Mesenchymal stem cell (in vitro differentiated cells and primary cell): Measurements from ENCODE around the gene ITLN1. TPM values are rescaled to one million over a fixed set of nuclear protein-coding genes. Genes with fewer than 3 reads are reported as not detected.
"Not testable (repeated sequence)": the region's sequence is repeated elsewhere in the genome, so short reads cannot be mapped to it uniquely, and the experiment has no call there.

Experiments
- DNase-seq: peaks from one replicate; pipeline ENCODE4 v3.0.0-alpha.2; 2013
- H2AFZ ChIP-seq: one replicate; pipeline ENCODE4 v1.6.1; 2013; ENCODE audit warnings: low read depth, mild to moderate bottlenecking, control low read depth, inconsistent platforms, low read length, moderate library complexity
- H2AK5ac ChIP-seq: 2 replicates; pipeline ENCODE4 v1.6.1; 2013; ENCODE audit warnings: low read length, moderate library complexity, mild to moderate bottlenecking, inconsistent platforms; ENCODE audit not compliant: severe bottlenecking
- H2BK120ac ChIP-seq: one replicate; pipeline ENCODE4 v1.6.1; 2013; ENCODE audit warnings: low read depth, mild to moderate bottlenecking, inconsistent platforms, low read length, moderate library complexity
- H2BK12ac ChIP-seq, 2 experiments: one replicate each; pipeline ENCODE4 v1.6.1; 2013; ENCODE audit warnings: inconsistent platforms in 2 of 2, low read length in 2 of 2, mild to moderate bottlenecking in 2 of 2, moderate library complexity in 2 of 2, control low read depth in 1 of 2
- H2BK15ac ChIP-seq: one replicate; pipeline ENCODE4 v1.6.1; 2013; ENCODE audit warnings: mild to moderate bottlenecking, low read depth, inconsistent platforms; ENCODE audit not compliant: poor library complexity, severe bottlenecking
- H2BK5ac ChIP-seq: 2 replicates; pipeline ENCODE4 v1.6.1; 2013; ENCODE audit warnings: low read depth, mild to moderate bottlenecking, low read length, control low read depth, inconsistent platforms; ENCODE audit not compliant: poor library complexity, severe bottlenecking
- H3K14ac ChIP-seq, 2 experiments: one replicate each; pipeline ENCODE4 v1.6.1; 2013; ENCODE audit warnings: inconsistent platforms in 2 of 2, low read length in 2 of 2, control low read depth in 1 of 2, mild to moderate bottlenecking in 1 of 2, moderate library complexity in 1 of 2
- H3K18ac ChIP-seq, 2 experiments: one replicate each; pipeline ENCODE4 v1.6.1; 2013; ENCODE audit warnings: inconsistent platforms in 2 of 2, low read length in 2 of 2, control low read depth in 1 of 2, low read depth in 1 of 2, mild to moderate bottlenecking in 1 of 2
- H3K23ac ChIP-seq, 2 experiments: one replicate each; pipeline ENCODE4 v1.6.1; 2013; ENCODE audit warnings: inconsistent platforms in 2 of 2, low read length in 2 of 2, mild to moderate bottlenecking in 2 of 2, moderate library complexity in 2 of 2, control low read depth in 1 of 2
- H3K27ac ChIP-seq: 2 replicates; pipeline ENCODE4 v1.5.1; 2013; ENCODE audit warnings: mild to moderate bottlenecking, moderate library complexity, low read length, control low read depth, inconsistent platforms; ENCODE audit not compliant: poor library complexity, severe bottlenecking
- H3K27me3 ChIP-seq, 2 experiments: 2 replicates each; pipeline versions ENCODE4 v1.6.1 to v1.7.0; 2013; ENCODE audit warnings: low read length in 2 of 2, mild to moderate bottlenecking in 2 of 2, moderate library complexity in 2 of 2, control low read depth in 1 of 2, inconsistent platforms in 1 of 2; ENCODE audit not compliant: control insufficient read depth in 1 of 2, insufficient read depth in 1 of 2
- H3K36me3 ChIP-seq, 2 experiments: 2 replicates each; pipeline versions ENCODE4 v1.6.1 to v1.7.0; 2013; ENCODE audit warnings: low read length in 2 of 2, control low read depth in 1 of 2, inconsistent platforms in 1 of 2, low read depth in 1 of 2, mild to moderate bottlenecking in 1 of 2; ENCODE audit not compliant: insufficient read depth in 2 of 2, control insufficient read depth in 1 of 2
- H3K4ac ChIP-seq, 2 experiments: one replicate each; pipeline ENCODE4 v1.6.1; 2013; ENCODE audit warnings: inconsistent platforms in 2 of 2, low read length in 2 of 2, mild to moderate bottlenecking in 2 of 2, moderate library complexity in 2 of 2, control low read depth in 1 of 2, low read depth in 1 of 2
- H3K4me1 ChIP-seq: 2 replicates; pipeline ENCODE4 v1.6.1; 2013; ENCODE audit warnings: low read depth, low read length, control low read depth; ENCODE audit not compliant: control insufficient read depth, insufficient read depth
- H3K4me2 ChIP-seq: 2 replicates; pipeline ENCODE4 v1.6.1; 2013; ENCODE audit warnings: low read length, mild to moderate bottlenecking, inconsistent platforms; ENCODE audit not compliant: poor library complexity, severe bottlenecking
- H3K4me3 ChIP-seq, 2 experiments: 2 replicates each; pipeline versions ENCODE4 v1.5.1 to v1.7.0; 2013; ENCODE audit warnings: low read length in 2 of 2, mild to moderate bottlenecking in 2 of 2, control low read depth in 1 of 2, low read depth in 1 of 2; ENCODE audit not compliant: insufficient read depth in 1 of 2
- H3K79me1 ChIP-seq: replicated peaks from 2 replicates; pipeline ENCODE4 v1.6.1; 2013; ENCODE audit warnings: mild to moderate bottlenecking, control low read depth, low read length, inconsistent platforms; ENCODE audit not compliant: poor library complexity, severe bottlenecking
- H3K9ac ChIP-seq: 2 replicates; pipeline ENCODE4 v1.7.0; 2013; ENCODE audit warnings: mild to moderate bottlenecking, low read length, moderate library complexity
- H3K9me3 ChIP-seq: 2 replicates; pipeline ENCODE4 v1.7.0; 2013; ENCODE audit warnings: mild to moderate bottlenecking, low read length; ENCODE audit not compliant: control insufficient read depth
- H4K8ac ChIP-seq: one replicate; pipeline ENCODE4 v1.6.1; 2013; ENCODE audit warnings: inconsistent platforms, mild to moderate bottlenecking, low read length, moderate library complexity
- H4K91ac ChIP-seq: one replicate; pipeline ENCODE4 v1.6.1; 2013; ENCODE audit warnings: mild to moderate bottlenecking, low read length, inconsistent platforms
- WGBS: methylation state at CpG from one replicate; pipeline ENCODE4 v1.1.7; 2013; ENCODE audit warnings: mixed read lengths; 5-methylcytosine and 5-hydroxymethylcytosine counted together
- polyA plus RNA-seq, 2 experiments: library from polyadenylated mRNA; stranded (reverse); fragments of 200-250 nt; gene quantifications; one replicate each; pipeline ENCODE4 v1.2.3, GENCODE V29; 2013

The ITLN1 gene
- polyA plus RNA-seq (2013, experiment 1 of 2): not detected
- not detected for polyA plus RNA-seq (2013, experiment 2 of 2)

- no peak within 1 kb of the TSS for H3K9ac ChIP-seq
- no peak within 1 kb of the TSS for H3K18ac ChIP-seq
- H3K27me3 ChIP-seq: no peaks in the 10 kb centered on the region
- H3K4me1 ChIP-seq: no peaks in the 10 kb centered on the region
- no peak within 1 kb of the TSS for H2BK15ac ChIP-seq
- no peak within 1 kb of the TSS for H3K14ac ChIP-seq
- H2BK5ac ChIP-seq: no peak within 1 kb of the TSS
- H3K23ac ChIP-seq: no peak within 1 kb of the TSS
- H2AFZ ChIP-seq: no peak within 1 kb of the TSS
- no peaks in the 10 kb centered on the region for H3K36me3 ChIP-seq
- no peak within 1 kb of the TSS for H3K4me2 ChIP-seq
- DNase-seq: no peak
- WGBS: 54% methylated on average over 4 of the region's 5 CpGs
- no peak within 1 kb of the TSS for H3K4ac ChIP-seq
- no peaks in the 10 kb centered on the region for H3K9me3 ChIP-seq
- no peak within 1 kb of the TSS for H3K27ac ChIP-seq
- H2AK5ac ChIP-seq: no peak within 1 kb of the TSS
- no peak within 1 kb of the TSS for H2BK12ac ChIP-seq
- no peaks in the 10 kb centered on the region for H3K79me1 ChIP-seq
- no peak within 1 kb of the TSS for H4K91ac ChIP-seq
- H3K4me3 ChIP-seq: no peak within 1 kb of the TSS
- H2BK120ac ChIP-seq: no peak within 1 kb of the TSS
- H4K8ac ChIP-seq: no peak within 1 kb of the TSS
These were observed at the start of gene ITLN1 for GRCh38 chr1:160885042-160885441. Gene ITLN1 (minus strand): TSS chr1:160885180. CDS start chr1:160884877, 303 bp downstream.

GRCh38 chr1:160933305-160933704 is 48.3 kb upstream of the ITLN1 start:
- not testable (repeated sequence) for H2AFZ ChIP-seq, H3K4me2 ChIP-seq, H3K18ac ChIP-seq, H2AK5ac ChIP-seq, H4K91ac ChIP-seq, H2BK15ac ChIP-seq, H2BK12ac ChIP-seq, H3K14ac ChIP-seq, H3K36me3 ChIP-seq, DNase-seq, H3K9me3 ChIP-seq, H3K4me1 ChIP-seq, H2BK120ac ChIP-seq, H3K23ac ChIP-seq, H3K79me1 ChIP-seq, H4K8ac ChIP-seq, H3K27ac ChIP-seq, H3K4ac ChIP-seq, H2BK5ac ChIP-seq, H3K27me3 ChIP-seq, H3K9ac ChIP-seq, H3K4me3 ChIP-seq
- WGBS: 92% methylated on average over 29 of the region's 31 CpGs

- H3K9me3 ChIP-seq: no peaks in the 10 kb centered on the region
- no peak overlapping the region for H2BK15ac ChIP-seq
- H3K4ac ChIP-seq: no peak overlapping the region
- no peaks in the 10 kb centered on the region for H3K27me3 ChIP-seq
- no peak overlapping the region for H4K91ac ChIP-seq
- no peak overlapping the region for H3K4me3 ChIP-seq
- H4K8ac ChIP-seq: no peak overlapping the region
- 69% methylated on average over 5 of the region's 5 CpGs for WGBS
- no peak overlapping the region for H3K14ac ChIP-seq
- H3K79me1 ChIP-seq: no peaks in the 10 kb centered on the region
- no peak overlapping the region for H3K9ac ChIP-seq
- no peak overlapping the region for H3K23ac ChIP-seq
- no peak overlapping the region for H2BK120ac ChIP-seq
- H3K18ac ChIP-seq: no peak overlapping the region
- no peak overlapping the region for H2BK5ac ChIP-seq
- H2AK5ac ChIP-seq: no peak overlapping the region
- H2BK12ac ChIP-seq: no peak overlapping the region
- no peaks in the 10 kb centered on the region for H3K36me3 ChIP-seq
- H3K4me1 ChIP-seq: no peaks in the 10 kb centered on the region
- DNase-seq: no peak
- H3K4me2 ChIP-seq: no peak overlapping the region
- no peak overlapping the region for H3K27ac ChIP-seq
- no peak overlapping the region for H2AFZ ChIP-seq
These were observed 40.8 kb upstream of the ITLN1 start for GRCh38 chr1:160925652-160926244.

GRCh38 chr1:160924791-160925651 is 40.0 kb upstream of the ITLN1 start:
- Histone ChIP-seq H3K4me1 (no peaks in the 10 kb centered on the region), H2BK12ac (no peak overlapping the region), H4K91ac (no peak overlapping the region), H2BK15ac (no peak overlapping the region), H3K36me3 (no peaks in the 10 kb centered on the region), H3K27ac (no peak overlapping the region), H3K4ac (no peak overlapping the region), H3K23ac (no peak overlapping the region), H3K4me3 (no peak overlapping the region), H2BK120ac (no peak overlapping the region), H2AK5ac (no peak overlapping the region), H3K79me1 (no peaks in the 10 kb centered on the region), H2AFZ (no peak overlapping the region), H2BK5ac (no peak overlapping the region), H3K9me3 (no peaks in the 10 kb centered on the region), H3K9ac (no peak overlapping the region), H3K4me2 (no peak overlapping the region), H4K8ac (no peak overlapping the region), H3K14ac (no peak overlapping the region), H3K18ac (no peak overlapping the region), H3K27me3 (no peaks in the 10 kb centered on the region)
- DNase-seq: no peak
- WGBS: 96% methylated on average over 3 of the region's 7 CpGs
